K562 (cell line): ENCODE data around the gene CLCF1. TPM values are rescaled to one million over a fixed set of nuclear protein-coding genes. Genes with fewer than 3 reads are reported as not detected.
A peak's percentile ranks its signal among the peaks of the same experiment; 100 is the strongest.

ENCODE experiments used
- ELK1 ChIP-seq: sonication (generic); formaldehyde crosslinking; IDR thresholded peaks from 2 replicates; pipeline ENCODE4 v1.8.1; 2022; ENCODE audit warnings: missing genetic modification reagents
- RBM15 ChIP-seq: fragments of 200-400 bp; formaldehyde crosslinking; IDR thresholded peaks from 2 replicates; pipeline ENCODE4 v1.6.1; 2018; ENCODE audit warnings: mild to moderate bottlenecking, low read length, moderate library complexity; ENCODE audit not compliant: insufficient read depth
- TAF1 ChIP-seq: IDR thresholded peaks from 2 replicates; pipeline ENCODE4 v1.6.1; 2011; ENCODE audit warnings: mild to moderate bottlenecking, low read length, moderate library complexity; ENCODE audit not compliant: insufficient read depth, control insufficient read depth, severe bottlenecking; ENCODE audit errors: extremely low read depth
- ZNF318 ChIP-seq, 2 experiments: fragments of 450-650 bp; IDR thresholded peaks; 2 replicates each; pipeline ENCODE4 v1.6.1; 2016; ENCODE audit warnings: mild to moderate bottlenecking in 2 of 2, borderline replicate concordance in 1 of 2, low read depth in 1 of 2, moderate library complexity in 1 of 2
- ZNF57 ChIP-seq: fragments of 450-650 bp; formaldehyde crosslinking; IDR thresholded peaks from 2 replicates; pipeline ENCODE4 v1.4.0; 2020; ENCODE audit warnings: mild to moderate bottlenecking, moderate library complexity
- polyA plus RNA-seq, 8 experiments: library from polyadenylated mRNA; depleted of rRNA in 4 of 8; stranded (reverse) in 5 of 8; unstranded in 3 of 8; fragments of >200 nt; fragmentation: Nextera tagmentation in 2 of 8; fragmentation: Illumina TruSeq in 1 of 8; extraction: Ambion mirVana in 2 of 8; extraction: Trizol in 1 of 8; gene quantifications; 2 replicates each; pipeline versions ENCODE4 v1.2.1 to v1.2.3, GENCODE V29; 2011 to 2014; ENCODE audit warnings: inconsistent platforms in 1 of 8, missing spikeins in 1 of 8
- total RNA-seq, 7 experiments: library from RNA; depleted of rRNA in 6 of 7; stranded (reverse); fragments of >200 nt in 6 of 7; fragmentation: Illumina TruSeq in 2 of 7; extraction: Trizol in 2 of 7; gene quantifications; 2 replicates each; pipeline versions ENCODE4 v1.2.1 to v1.2.3, GENCODE V29; 2011 to 2021; ENCODE audit warnings: low replicate concordance in 1 of 7
- TF ChIP-seq, protein P1 (sequence below): fragments of 250-450 bp; sonication (Bioruptor Pico); IDR thresholded peaks from 2 replicates; pipeline ENCODE4 v1.5.0; 2021
- TF ChIP-seq, protein P2 (sequence below), 2 experiments: fragments of 450-650 bp; formaldehyde crosslinking in 1 of 2; IDR thresholded peaks; 2 replicates each; pipeline versions ENCODE4 v1.4.0 to v1.6.1; 2014 to 2020; ENCODE audit warnings: mild to moderate bottlenecking in 2 of 2, borderline replicate concordance in 1 of 2, low read depth in 1 of 2

The CLCF1 gene
- total and polyA plus RNA-seq, 9 of the 15 experiments (the other 6 are each of a cell fraction or from before 2014, with no cell fraction given), result 0.49 to 5.8 (median 3.0) TPM

GRCh38 chr11:67356864-67357561 lies 16.4 kb downstream of the CLCF1 start (continued):
- TF ChIP-seq ELK1 (CRISPR knock-in tag), result no peak
- TF ChIP-seq, protein P1, sequence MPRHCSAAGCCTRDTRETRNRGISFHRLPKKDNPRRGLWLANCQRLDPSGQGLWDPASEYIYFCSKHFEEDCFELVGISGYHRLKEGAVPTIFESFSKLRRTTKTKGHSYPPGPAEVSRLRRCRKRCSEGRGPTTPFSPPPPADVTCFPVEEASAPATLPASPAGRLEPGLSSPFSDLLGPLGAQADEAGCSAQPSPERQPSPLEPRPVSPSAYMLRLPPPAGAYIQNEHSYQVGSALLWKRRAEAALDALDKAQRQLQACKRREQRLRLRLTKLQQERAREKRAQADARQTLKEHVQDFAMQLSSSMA (CRISPR knock-in tag), result no peak
- TF ChIP-seq, protein P2, sequence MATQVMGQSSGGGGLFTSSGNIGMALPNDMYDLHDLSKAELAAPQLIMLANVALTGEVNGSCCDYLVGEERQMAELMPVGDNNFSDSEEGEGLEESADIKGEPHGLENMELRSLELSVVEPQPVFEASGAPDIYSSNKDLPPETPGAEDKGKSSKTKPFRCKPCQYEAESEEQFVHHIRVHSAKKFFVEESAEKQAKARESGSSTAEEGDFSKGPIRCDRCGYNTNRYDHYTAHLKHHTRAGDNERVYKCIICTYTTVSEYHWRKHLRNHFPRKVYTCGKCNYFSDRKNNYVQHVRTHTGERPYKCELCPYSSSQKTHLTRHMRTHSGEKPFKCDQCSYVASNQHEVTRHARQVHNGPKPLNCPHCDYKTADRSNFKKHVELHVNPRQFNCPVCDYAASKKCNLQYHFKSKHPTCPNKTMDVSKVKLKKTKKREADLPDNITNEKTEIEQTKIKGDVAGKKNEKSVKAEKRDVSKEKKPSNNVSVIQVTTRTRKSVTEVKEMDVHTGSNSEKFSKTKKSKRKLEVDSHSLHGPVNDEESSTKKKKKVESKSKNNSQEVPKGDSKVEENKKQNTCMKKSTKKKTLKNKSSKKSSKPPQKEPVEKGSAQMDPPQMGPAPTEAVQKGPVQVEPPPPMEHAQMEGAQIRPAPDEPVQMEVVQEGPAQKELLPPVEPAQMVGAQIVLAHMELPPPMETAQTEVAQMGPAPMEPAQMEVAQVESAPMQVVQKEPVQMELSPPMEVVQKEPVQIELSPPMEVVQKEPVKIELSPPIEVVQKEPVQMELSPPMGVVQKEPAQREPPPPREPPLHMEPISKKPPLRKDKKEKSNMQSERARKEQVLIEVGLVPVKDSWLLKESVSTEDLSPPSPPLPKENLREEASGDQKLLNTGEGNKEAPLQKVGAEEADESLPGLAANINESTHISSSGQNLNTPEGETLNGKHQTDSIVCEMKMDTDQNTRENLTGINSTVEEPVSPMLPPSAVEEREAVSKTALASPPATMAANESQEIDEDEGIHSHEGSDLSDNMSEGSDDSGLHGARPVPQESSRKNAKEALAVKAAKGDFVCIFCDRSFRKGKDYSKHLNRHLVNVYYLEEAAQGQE (IDR thresholded peaks at IDR 0.05; ENCODE audit: borderline replicate concordance), result peak; percentile 94
- TF ChIP-seq, protein P2 (CRISPR knock-in tag; IDR thresholded peaks at IDR 0.05; ENCODE audit: low read depth), result no peak
- no peak for TF ChIP-seq TAF1
- TF ChIP-seq ZNF57 (CRISPR knock-in tag), result no peak
- TF ChIP-seq RBM15, result no peak
- TF ChIP-seq ZNF318 (IDR thresholded peaks at IDR 0.05; ENCODE audit: borderline replicate concordance in 1 of 2, low read depth in 1 of 2), result no peak
